DND-41 (cell line): ENCODE results near the gene DDTL.
"Not testable (repeated sequence)": the region's sequence is repeated elsewhere in the genome, so short reads cannot be mapped to it uniquely, and the experiment has no call there.

ENCODE experiments used
- ATAC-seq: fragments of 200-7000 bp; cut with Tn5 transposase; 3 replicates; pipeline ENCODE4 v1.9.1; 2021; ENCODE audit warnings: low read depth; ENCODE audit not compliant: insufficient read depth
- DNase-seq: peaks from one replicate; pipeline ENCODE4 v3.0.0-alpha.2; 2020
- H2AFZ ChIP-seq: 2 replicates; pipeline ENCODE4 v1.6.0; 2012; ENCODE audit warnings: low read depth, low read length
- H3K27ac ChIP-seq: 2 replicates; pipeline ENCODE4 v1.5.1; 2012; ENCODE audit warnings: low read length, inconsistent platforms
- H3K27me3 ChIP-seq: fragments of 200-600 bp; sonication (generic); 2 replicates; pipeline ENCODE4 v1.6.0; 2012; ENCODE audit warnings: low read length, mild to moderate bottlenecking, inconsistent platforms; ENCODE audit not compliant: insufficient read depth, poor library complexity
- H3K36me3 ChIP-seq: 2 replicates; pipeline ENCODE4 v1.5.1; 2012; ENCODE audit warnings: low read length, inconsistent platforms; ENCODE audit not compliant: insufficient read depth
- H3K4me1 ChIP-seq: 2 replicates; pipeline ENCODE4 v1.5.1; 2012; ENCODE audit warnings: mild to moderate bottlenecking, low read length; ENCODE audit not compliant: insufficient read depth
- H3K4me2 ChIP-seq: 2 replicates; pipeline ENCODE4 v1.6.0; 2012; ENCODE audit warnings: mild to moderate bottlenecking, moderate library complexity, low read length, inconsistent platforms; ENCODE audit not compliant: insufficient read depth
- H3K4me3 ChIP-seq, 2 experiments: fragments of 200-600 bp in 1 of 2; shearing (Covaris generic) in 1 of 2; 2 replicates each; pipeline ENCODE4 v1.5.1; 2012 to 2016; ENCODE audit warnings: inconsistent platforms in 2 of 2, low read length in 2 of 2, mild to moderate bottlenecking in 2 of 2, low read depth in 1 of 2, moderate library complexity in 1 of 2
- H3K79me2 ChIP-seq: 2 replicates; pipeline ENCODE4 v1.6.0; 2012; ENCODE audit warnings: low read length, inconsistent platforms; ENCODE audit not compliant: insufficient read depth
- H3K9ac ChIP-seq: 2 replicates; pipeline ENCODE4 v1.6.0; 2012; ENCODE audit warnings: low read depth, mild to moderate bottlenecking, inconsistent platforms, low read length, moderate library complexity
- H3K9me3 ChIP-seq: 2 replicates; pipeline ENCODE4 v1.5.1; 2012; ENCODE audit warnings: low read length, moderate library complexity, mild to moderate bottlenecking, inconsistent platforms; ENCODE audit not compliant: insufficient read depth, severe bottlenecking
- H4K20me1 ChIP-seq: 2 replicates; pipeline ENCODE4 v1.6.0; 2012; ENCODE audit warnings: low read length; ENCODE audit not compliant: insufficient read depth
- CTCF ChIP-seq: IDR thresholded peaks from 2 replicates; pipeline ENCODE4 v1.5.1; 2012; ENCODE audit warnings: borderline replicate concordance, low read length, moderate library complexity, mild to moderate bottlenecking; ENCODE audit not compliant: poor library complexity, severe bottlenecking; ENCODE audit errors: extremely low read depth
- EZH2 ChIP-seq: IDR thresholded peaks from 3 replicates; pipeline ENCODE4 v1.6.1; 2012; ENCODE audit warnings: borderline replicate concordance, low read depth, mild to moderate bottlenecking, moderate library complexity, low read length, inconsistent platforms; ENCODE audit not compliant: severe bottlenecking

Gene DDTL

GRCh38 chr22:23979557-23980240 is 13.0 kb downstream of the DDTL start, which contains the start of gene GSTT2:
Gene GSTT2, plus strand, starts transcription at chr22:23980134.
- ATAC-seq, H2AFZ ChIP-seq, H3K4me1 ChIP-seq, H3K4me3 ChIP-seq, H4K20me1 ChIP-seq, H3K4me2 ChIP-seq, H3K27ac ChIP-seq, H3K27me3 ChIP-seq, H3K79me2 ChIP-seq, H3K9ac ChIP-seq, DNase-seq, H3K9me3 ChIP-seq, H3K36me3 ChIP-seq: not testable (repeated sequence)

GRCh38 chr22:23980567-23980966 is 13.9 kb downstream of the DDTL start:
- H3K4me2 ChIP-seq, ATAC-seq, H3K4me1 ChIP-seq, H3K27me3 ChIP-seq, H3K79me2 ChIP-seq, H3K36me3 ChIP-seq, H2AFZ ChIP-seq, H3K4me3 ChIP-seq, DNase-seq, H4K20me1 ChIP-seq, H3K9me3 ChIP-seq, H3K9ac ChIP-seq, H3K27ac ChIP-seq: not testable (repeated sequence)

GRCh38 chr22:23984430-23984829 is 17.7 kb downstream of the DDTL start:
- no peaks in the 10 kb centered on the region for H3K36me3 ChIP-seq
- H3K27me3 ChIP-seq = no peaks in the 10 kb centered on the region
- DNase-seq = peak; percentile 63
- H4K20me1 ChIP-seq = no peaks in the 10 kb centered on the region
- no peaks in the 10 kb centered on the region for H3K4me1 ChIP-seq
- no peak overlapping the region for H2AFZ ChIP-seq
- no peaks in the 10 kb centered on the region for H3K9me3 ChIP-seq
- no peak overlapping the region for H3K4me3 ChIP-seq
- TF ChIP-seq CTCF (peak; percentile 77), EZH2 (no peak)
- no peak overlapping the region for H3K9ac ChIP-seq
- H3K4me2 ChIP-seq = no peak overlapping the region
- no peaks in the 10 kb centered on the region for H3K79me2 ChIP-seq
- ATAC-seq = peak; percentile 97
- H3K27ac ChIP-seq = no peak overlapping the region

GRCh38 chr22:23986089-23986488 is 19.4 kb downstream of the DDTL start:
- not testable (repeated sequence) for H4K20me1 ChIP-seq, H3K36me3 ChIP-seq, H3K4me1 ChIP-seq, H3K27ac ChIP-seq, ATAC-seq, H3K4me2 ChIP-seq, H3K9ac ChIP-seq, H3K79me2 ChIP-seq, H3K9me3 ChIP-seq, H3K27me3 ChIP-seq, H3K4me3 ChIP-seq, DNase-seq, H2AFZ ChIP-seq

GRCh38 chr22:23986538-23987178 is 20.0 kb downstream of the DDTL start:
- H3K4me2 ChIP-seq, ATAC-seq, H3K4me3 ChIP-seq, H3K79me2 ChIP-seq, H3K9ac ChIP-seq, DNase-seq, H3K9me3 ChIP-seq, H3K4me1 ChIP-seq, H3K27ac ChIP-seq, H3K36me3 ChIP-seq, H3K27me3 ChIP-seq, H4K20me1 ChIP-seq, H2AFZ ChIP-seq: not testable (repeated sequence)

GRCh38 chr22:23989583-23990244 is 23.0 kb downstream of the DDTL start:
- not testable (repeated sequence) for DNase-seq, H3K79me2 ChIP-seq, ATAC-seq, H3K36me3 ChIP-seq, H3K4me2 ChIP-seq, H3K4me1 ChIP-seq, H3K9ac ChIP-seq, H3K27ac ChIP-seq, H2AFZ ChIP-seq, H3K27me3 ChIP-seq, H4K20me1 ChIP-seq, H3K4me3 ChIP-seq, H3K9me3 ChIP-seq

- not testable (repeated sequence) for H3K79me2 ChIP-seq, DNase-seq, H2AFZ ChIP-seq, H3K4me2 ChIP-seq, H3K4me3 ChIP-seq, H3K27ac ChIP-seq, H3K36me3 ChIP-seq, H3K9me3 ChIP-seq, H4K20me1 ChIP-seq, H3K27me3 ChIP-seq, H3K4me1 ChIP-seq, H3K9ac ChIP-seq, ATAC-seq
Observed at GRCh38 chr22:23993080-23993479, 26.4 kb downstream of the DDTL start.
